Stimulated activated CD4-positive, alpha-beta T cell treated with anti-CD3 and anti-CD28 coated beads, Interleukin-1b, Interleukin-23, amount 100 ng/mL, for 48 hours (primary cell): Measurements from ENCODE around the gene SMC1B.
"Not testable (repeated sequence)": the region's sequence is repeated elsewhere in the genome, so short reads cannot be mapped to it uniquely, and the experiment has no call there.

Experiments
- DNase-seq: peaks from one replicate; pipeline ENCODE4 v3.0.0-alpha.2; 2020

SMC1B gene

GRCh38 chr22:45445031-45445710 is 31.8 kb upstream of the SMC1B start:
- DNase-seq: no peak

DNA sequence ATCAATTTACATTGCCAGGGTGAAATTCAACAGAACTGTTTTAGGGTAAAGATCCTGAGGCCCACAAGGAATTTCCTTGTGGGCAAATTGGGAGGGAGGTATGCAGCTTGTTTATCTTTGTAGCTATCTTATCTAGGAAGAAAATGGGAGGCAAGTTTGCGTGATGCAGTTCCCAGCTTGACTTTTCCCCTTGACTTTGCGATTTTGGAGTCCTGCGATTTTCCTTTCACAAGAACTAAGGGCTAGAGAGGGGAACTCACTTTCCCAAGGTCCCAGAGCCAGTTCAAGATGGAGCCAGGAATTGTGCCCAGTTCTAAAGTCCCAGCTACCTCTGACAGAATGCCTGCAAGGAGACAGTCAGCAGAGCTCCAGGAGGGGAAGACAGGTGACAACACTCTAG is 30.8 kb upstream of the SMC1B start:
- DNase-seq: no peak

- DNase-seq: no peak
These were observed 28.7 kb upstream of the SMC1B start for GRCh38 chr22:45442116-45442515.

GRCh38 chr22:45441138-45441537 is 27.7 kb upstream of the SMC1B start:
- DNase-seq: peak; percentile 18

DNA sequence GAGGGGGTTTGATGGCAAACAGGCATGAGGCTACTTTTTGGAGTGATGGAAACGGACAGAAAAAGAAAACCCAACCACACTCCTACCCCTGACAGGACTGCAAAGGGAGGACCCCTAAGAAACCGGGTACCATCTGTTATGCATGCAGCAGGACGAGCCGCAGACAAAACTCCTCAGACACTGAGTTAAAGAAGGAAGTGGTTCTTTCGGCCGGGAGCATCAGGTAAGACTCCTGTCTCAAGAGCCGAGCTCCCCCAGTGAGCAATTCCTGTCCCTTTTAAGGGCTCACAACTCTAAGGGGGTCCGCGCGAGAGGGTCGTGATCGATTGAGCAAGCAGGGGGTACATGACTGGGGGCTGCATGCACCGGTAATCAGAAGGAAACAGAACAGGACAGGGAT is 27.3 kb upstream of the SMC1B start:
- not testable (repeated sequence) for DNase-seq

DNA sequence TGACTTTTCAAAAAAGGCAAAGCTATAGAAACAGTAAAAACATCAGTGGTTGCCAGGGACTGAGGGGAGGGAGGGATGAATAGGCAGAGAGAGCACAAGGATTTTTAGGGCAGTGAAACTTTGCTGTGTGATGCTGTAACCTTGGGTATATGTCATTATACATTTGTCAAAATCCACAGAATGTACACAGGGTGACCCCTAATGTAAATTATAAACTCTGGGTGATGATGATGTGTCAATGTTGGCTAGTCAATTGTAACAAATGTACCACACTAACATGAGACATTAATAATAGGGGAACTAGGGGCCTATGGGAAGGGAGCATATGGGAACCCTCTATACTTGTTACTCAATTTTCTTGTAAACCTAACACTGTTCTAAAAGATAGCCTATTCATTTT is 24.9 kb upstream of the SMC1B start:
- no peak for DNase-seq

DNA sequence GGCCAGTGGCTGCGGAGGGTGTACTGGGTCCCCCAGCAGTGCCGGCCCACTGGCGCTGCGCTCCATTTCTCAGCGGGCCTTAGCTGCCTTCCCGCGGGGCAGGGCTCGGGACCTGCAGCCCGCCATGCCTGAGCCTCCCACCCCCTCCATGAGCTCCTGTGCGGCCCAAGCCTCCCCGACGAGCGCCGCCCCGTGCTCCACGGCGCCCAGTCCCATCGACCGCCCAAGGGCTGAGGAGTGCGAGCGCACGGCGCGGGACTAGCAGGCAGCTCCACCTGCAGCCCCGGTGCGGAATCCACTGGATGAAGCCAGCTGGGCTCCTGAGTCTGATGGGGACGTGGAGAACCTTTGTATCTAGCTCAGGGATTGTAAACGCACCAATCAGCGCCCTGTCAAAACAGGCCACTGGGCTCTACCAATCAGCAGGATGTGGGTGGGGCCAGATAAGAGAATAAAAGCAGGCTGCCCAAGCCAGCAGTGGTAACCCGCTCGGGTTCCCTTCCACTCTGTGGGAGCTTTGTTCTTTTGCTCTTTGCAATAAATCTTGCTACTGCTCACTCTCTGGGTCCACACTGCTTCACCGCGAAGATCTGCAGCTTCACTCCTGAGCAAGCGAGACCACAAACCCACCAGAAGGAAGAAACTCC is 23.6 kb upstream of the SMC1B start:
- not testable (repeated sequence) for DNase-seq

GRCh38 chr22:45435544-45436139 is 22.2 kb upstream of the SMC1B start:
- peak; percentile 75 for DNase-seq

GRCh38 chr22:45434981-45435380 is 21.6 kb upstream of the SMC1B start:
- no peak for DNase-seq

DNA sequence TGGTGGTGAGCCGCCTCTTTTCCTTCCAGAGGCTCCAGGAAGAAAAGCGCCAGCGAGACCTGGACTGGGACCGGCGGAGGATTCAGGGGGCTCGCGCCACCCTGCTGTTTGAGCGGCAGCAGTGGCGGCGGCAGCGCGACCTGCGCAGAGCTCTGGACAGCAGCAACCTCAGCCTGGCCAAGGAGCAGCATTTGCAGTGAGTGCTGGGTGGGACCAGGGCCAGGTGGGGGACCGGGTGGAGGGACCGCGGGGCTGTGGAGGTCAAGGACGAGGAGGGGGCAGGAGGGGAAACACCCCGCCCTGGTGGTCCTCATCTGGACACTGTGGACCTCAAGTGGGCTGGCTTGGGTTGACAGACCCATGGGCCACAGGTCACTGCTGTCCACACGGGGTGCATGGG is 17.5 kb upstream of the SMC1B start:
- DNase-seq: no peak

GRCh38 chr22:45429981-45430775 is 16.8 kb upstream of the SMC1B start:
- DNase-seq: no peak

- DNase-seq: no peak
These were observed 16.0 kb upstream of the SMC1B start for GRCh38 chr22:45429424-45429823.

- DNase-seq: no peak
These were observed 15.3 kb upstream of the SMC1B start for GRCh38 chr22:45428391-45429385.

DNA sequence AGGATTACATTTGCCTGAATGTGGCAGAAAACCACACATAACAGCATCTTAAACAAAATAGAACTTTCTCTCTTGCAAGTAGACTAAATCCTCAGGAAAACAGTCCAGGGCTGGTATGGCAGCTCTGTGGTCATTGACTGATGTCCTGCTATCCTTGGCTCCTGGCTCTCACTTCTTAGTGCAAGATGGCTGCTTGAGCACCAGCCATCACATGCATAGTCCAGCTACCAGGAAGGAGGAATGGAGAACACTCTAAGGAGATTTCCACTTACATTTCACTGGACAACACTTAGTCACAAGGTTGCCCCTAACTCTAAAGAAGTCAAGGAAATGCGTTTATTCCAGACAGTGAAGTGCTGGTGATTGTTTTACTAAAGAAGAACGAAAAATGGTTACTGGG is 13.7 kb upstream of the SMC1B start:
- no peak for DNase-seq

DNA sequence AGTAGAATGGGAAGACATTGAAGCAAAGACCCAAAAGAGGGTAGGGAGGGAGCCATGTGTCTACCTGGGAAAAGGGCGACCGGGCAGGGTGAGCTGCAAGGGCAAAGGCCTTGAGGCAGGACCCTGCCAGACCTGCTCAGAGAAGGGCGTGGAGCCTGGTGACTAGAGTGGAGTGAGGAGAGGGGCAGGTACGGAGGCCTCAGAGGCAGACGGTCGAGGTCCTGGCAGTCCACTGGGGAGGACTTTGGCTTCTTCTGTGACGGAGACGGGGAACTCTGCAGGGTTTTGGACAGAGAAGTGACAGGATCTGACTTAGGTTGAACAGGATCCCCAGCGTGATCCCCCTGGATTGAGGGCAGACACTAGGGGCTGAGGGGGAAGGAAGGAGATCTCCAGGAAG is 13.0 kb upstream of the SMC1B start:
- DNase-seq: no peak

DNA sequence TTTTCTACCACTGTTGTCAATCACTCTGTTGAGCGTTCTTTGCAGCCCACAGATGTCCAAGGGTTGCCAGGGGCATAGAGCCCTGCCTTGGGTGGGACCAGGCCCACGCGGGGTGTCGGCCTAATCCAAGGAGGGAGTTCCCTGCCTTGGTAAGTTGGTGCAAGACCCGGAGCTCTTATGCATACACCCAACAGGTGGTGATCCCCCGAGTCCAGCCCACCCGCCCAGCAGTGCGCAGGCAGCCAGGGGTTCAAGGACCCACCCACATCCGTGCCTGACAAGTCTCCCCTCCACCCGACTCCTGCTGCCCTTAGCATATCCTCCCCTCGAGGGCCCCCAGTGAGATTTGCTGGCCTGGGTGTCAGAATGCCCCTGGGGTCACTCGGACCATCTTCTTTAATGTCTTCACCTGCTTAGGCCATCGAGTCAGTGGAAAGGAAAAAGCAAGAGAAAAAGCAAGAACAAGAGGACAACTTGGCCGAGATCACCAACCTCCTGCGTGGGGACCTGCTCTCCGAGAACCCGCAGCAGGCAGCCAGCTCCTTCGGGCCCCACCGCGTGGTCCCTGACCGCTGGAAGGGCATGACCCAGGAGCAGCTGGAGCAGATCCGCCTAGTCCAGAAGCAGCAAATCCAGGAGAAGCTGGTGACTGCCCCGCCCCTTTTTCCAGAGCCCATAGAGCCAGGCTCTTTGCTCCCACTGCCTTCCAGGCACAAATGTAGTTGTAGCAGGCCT is 12.3 kb upstream of the SMC1B start:
- no peak for DNase-seq

DNA sequence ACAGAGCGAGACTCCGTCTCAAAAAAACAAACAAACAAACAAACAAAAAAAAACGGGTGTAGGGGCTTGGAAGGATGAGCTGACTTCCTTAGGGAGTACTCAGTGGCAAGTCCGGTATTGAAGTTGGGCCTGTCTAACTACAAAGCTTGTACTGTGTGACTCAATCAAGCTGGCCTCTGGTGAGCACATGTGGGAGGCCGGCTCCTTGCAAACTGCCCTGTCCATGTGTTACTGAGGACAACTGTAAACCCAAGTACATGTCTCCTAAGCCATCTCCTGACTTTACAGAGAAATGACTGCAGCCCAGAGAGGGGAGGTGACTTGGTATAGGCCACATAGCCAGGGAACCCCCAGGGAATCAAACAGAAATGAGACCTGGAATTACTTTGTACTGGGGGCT is 11.7 kb upstream of the SMC1B start:
- no peak for DNase-seq

DNA sequence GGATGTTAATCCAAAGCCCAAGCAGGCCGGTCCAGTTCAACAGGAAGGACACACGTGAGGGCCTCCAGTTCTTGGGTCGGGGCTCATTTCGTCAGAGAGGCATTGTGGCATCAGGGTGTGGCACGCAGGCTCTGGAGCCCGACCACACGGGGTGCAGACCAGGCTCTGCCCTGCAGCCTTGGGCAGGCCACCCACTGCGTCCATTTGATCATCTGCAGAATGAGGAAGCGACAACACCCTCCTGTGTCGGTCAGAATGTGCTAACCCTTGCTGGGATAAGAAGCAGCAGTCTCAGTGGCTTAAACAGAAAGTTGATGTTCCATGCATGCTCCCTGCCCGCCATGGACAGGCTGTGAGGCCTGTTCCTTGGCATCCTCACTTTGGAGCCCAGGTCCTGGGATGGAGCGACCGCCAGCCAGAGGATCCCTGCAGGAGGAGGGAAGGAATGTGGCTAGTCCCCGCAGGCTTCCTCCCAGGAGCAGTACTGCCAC is 10.9 kb upstream of the SMC1B start:
- no peak for DNase-seq

DNA sequence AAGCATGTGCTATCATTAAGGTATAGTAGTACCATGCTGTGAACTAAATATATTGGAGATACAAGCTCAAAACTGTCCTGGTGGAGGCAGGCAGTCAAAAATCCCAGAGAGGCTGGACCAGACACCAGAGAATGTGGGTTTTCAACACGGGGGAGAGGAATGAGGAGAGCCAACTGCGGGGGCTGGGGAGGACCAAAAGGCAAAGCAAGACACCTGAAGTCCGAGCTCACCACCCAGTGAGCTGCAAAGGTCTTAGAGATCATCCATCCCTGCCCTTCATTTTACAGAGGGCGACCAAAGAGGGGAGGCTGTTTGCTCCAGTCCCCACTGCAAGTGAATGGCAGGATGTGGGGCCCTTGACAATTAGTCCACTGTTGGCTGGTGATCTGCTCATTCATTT is 10.1 kb upstream of the SMC1B start:
- DNase-seq: no peak

DNA sequence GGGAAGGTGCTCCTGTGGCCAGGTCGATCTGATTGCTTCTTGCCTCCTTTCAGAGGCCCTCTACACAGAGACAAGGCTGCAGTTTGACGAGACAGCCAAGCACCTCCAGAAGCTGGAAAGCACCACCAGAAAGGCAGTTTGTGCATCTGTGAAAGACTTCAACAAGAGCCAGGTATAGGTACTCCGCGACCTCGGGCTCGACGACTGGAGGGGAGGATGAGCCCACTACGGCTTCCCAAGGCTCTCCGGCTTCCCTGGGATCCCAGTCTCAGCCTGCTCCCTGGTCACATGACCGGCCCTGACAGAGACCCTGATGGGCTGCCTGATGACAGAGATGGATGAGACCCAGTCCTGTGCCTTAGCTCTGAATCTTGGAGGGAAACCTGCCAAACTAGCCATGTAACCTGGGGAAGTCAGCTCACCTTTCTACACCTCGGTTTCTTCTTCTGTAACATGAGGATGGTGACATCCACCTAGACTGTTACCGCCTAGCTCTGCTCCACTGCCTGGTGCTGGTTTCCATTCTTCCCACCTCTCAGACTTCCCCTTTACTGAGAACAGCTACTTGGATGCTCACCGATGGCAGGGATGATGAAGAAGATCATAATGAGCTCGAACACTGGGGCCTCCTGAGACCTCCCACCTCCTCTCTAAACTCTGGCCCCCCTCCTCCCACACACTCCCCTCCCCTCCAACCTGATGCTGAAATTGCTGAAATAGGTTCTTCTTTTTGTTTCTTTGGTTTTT is 9.0 kb upstream of the SMC1B start:
- DNase-seq: no peak
